ENCODE measurements around the gene HKDC1.

DNA sequence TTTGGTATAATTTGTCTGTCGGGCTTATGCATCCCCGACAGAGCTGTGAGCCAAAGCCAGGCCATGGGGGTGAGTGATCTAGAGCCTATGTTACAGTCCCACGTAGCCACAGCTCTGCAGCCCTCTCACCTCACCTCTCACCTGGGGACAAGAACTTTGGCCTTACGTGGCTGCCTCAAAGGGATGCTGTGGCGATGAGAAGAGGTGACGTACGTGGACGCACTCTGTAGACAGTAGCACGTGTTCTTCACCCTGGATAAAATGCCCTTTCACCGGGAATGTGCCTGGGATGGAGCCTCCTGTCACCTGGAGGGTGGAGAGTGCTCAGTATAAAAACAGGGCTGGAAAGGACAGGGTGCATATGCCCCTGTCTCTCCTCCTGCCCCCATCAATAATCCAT is 5.5 kb downstream of the HKDC1 start:
- TF ChIP-seq POLR2A (IDR thresholded peaks at IDR 0.05; ENCODE audit: low read length) (no peak), GATA1 (IDR thresholded peaks at IDR 0.05; ENCODE audit: low read depth, low read length) (no peak)
